Measurements from ENCODE around the gene MYO5C.

GRCh38 chr15:52334491-52335160 is 39.0 kb upstream of the MYO5C start:
- no peak for TF ChIP-seq CTCF (IDR thresholded peaks at IDR 0.05)
- TF ChIP-seq POLR2AphosphoS5 (IDR thresholded peaks at IDR 0.05): no peak
- TF ChIP-seq POLR2A (IDR thresholded peaks at IDR 0.05): no peak

All from breast epithelium (tissue), 3 donors.